DMS79 (cell line): ENCODE measurements around the gene RAD17.
"Not testable (repeated sequence)": the region's sequence is repeated elsewhere in the genome, so short reads cannot be mapped to it uniquely, and the experiment has no call there.

Experiments used
- DNase-seq: peaks from one replicate; lab custom pipeline; 2025; lab: John Stamatoyannopoulos, UW

The RAD17 gene

GRCh38 chr5:69378376-69378775 is 8.8 kb downstream of the RAD17 start:
- no peak for DNase-seq

GRCh38 chr5:69404659-69405330 is 35.2 kb downstream of the RAD17 start:
- no peak for DNase-seq

DNA sequence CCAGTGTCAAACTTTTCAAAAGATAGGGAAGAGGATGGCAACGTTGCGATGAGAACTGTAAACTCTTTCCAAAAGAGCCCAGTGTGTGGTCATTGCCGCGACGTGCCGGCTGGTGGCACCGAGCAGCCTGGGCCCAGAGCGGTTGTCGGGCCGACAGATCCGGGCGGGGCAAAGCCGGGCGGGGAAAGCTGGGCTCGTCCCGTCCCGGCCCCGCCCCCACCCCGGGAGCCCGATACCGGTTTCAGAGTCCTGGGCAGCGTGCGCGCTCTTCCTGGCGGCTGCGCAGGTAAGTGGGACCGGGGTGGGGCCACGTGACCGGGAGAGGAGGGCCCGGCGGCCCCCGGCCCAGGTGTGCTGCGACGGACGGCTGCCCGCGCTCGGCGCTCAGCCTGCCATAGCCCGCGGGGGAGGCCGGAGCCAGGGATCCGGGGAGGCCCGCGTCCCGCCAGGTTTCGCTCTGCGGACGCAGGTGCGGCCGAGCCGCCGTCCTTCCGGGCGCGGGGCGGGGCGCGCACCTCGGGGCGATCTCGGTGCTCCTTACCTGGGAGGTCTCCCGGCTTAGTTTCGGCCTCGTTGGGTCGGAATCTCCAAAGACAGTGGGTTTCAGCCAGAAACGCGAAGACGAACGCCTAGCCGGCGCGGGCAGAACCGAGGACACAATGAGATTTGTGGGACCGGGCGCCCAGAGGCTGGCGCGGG is 45.4 kb downstream of the RAD17 start, which contains the start of gene MARVELD2:
MARVELD2 (plus strand) TSS at position 232 of the 699 bp plus-strand sequence. CDS start 4,270 bp downstream, outside the sequence.
- DNase-seq: peak; percentile 73

DNA sequence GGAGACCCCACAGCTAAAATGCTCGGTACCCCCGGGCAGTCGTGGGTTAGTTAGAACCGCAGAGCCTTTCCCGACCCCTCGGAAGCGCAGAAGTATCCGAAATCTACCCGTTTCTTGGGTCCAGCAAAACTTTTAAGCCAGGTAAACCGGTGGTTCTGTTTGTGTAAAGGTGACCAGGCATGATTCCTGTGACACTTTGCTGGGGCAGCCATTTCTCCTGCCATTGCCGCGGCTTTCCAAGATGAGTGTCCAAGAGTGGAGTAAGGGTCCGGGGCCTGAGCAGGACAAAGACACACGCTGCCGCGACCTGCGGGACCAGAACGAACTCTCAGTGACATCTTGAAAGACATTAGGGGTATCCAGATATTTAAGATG is 46.0 kb downstream of the RAD17 start:
- DNase-seq: peak; percentile 1

DNA sequence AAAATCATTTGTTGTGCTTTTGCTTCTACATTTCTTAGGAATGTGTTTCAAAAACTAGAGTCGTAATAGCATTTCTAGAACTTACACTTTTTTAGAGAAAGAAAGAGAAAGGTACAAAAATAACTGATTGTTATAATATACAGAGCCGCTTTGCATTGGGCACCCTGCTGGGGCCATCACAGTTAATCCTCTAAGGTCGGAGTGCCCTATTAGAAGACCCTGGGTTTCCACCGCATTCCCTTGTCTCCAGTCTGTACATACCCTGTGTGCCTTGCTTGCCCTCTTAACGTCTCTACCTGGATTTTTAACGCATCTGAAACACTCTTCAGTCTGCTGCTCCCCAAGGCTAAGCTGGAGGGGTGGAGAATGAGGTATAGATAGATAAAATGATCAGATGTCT is 46.6 kb downstream of the RAD17 start:
- no peak for DNase-seq

DNA sequence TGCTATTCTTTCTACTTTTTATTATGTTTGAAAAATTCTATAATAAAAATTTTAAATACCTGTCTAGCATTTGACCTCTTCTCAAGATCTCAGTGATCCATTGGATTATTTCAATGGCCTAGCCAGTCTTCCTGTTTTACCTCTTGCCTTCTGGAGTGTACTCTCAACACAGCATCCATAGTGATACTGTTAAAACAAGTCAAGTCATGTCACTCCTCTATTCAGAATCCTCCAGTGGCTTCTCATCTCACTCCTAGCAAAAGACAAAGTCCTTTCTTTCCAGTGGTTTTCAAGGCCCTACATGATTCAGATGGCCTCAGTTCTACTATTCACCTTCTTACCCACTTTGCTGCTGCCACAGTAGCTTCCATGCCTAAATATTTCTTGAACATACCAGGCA is 47.1 kb downstream of the RAD17 start:
- no peak for DNase-seq

DNA sequence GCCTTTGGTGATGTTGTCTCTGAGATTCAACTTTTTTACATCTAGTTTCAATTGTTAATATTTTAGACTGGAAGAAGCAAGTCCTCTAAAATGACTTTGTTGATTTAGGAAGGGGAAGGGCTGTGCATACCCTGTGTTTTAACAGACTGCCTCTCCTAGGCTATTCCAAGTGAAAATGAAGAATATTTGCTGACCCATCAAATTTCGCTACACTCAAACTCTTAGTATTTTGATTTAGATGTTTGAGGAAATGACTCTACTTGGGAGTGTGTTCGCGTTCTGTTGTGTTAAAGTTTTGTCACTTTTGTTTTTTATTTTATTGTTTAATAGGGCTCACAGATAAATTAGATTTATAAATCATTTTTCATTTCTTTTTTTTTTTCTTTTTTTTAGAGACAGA is 48.9 kb downstream of the RAD17 start:
- DNase-seq: no peak

- no peak for DNase-seq
These were observed 62.0 kb downstream of the RAD17 start for GRCh38 chr5:69431424-69432303.

DNA sequence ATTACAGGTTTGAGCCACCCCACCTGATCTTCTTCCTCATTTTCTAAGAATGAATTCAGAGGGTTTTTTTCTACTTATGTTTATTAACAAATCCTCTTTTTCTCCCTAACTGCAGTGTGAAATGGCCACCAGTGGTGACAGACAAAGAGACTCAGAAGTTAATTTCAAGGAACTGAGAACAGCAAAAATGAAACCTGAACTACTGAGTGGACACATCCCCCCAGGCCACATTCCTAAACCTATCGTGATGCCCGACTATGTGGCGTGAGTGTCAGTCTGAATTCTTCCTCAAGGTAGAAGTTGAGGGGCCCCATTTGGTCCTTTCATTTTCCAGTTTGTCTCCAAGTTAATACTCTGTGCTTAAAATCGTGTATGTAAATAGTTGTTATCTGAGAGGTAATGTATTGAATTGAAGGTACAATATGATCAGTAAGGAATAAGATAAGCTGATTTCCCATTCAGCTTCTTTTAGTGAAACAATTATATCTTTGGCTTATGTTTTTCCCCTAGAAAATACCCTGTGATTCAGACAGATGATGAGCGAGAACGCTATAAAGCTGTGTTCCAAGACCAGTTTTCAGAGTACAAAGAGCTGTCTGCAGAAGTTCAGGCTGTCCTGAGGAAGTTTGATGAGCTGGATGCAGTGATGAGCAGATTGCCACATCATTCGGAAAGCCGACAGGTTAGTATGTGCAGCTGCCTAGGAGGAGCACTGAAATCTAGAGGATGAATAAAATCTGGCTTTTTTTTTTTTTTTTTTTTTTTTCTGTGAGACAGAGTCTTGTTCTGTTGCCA is 63.0 kb downstream of the RAD17 start:
- DNase-seq: no peak

GRCh38 chr5:69435276-69435884 is 65.8 kb downstream of the RAD17 start:
- DNase-seq: not testable (repeated sequence)

- no peak for DNase-seq
These were observed 74.6 kb downstream of the RAD17 start for GRCh38 chr5:69444127-69444754.

DNA sequence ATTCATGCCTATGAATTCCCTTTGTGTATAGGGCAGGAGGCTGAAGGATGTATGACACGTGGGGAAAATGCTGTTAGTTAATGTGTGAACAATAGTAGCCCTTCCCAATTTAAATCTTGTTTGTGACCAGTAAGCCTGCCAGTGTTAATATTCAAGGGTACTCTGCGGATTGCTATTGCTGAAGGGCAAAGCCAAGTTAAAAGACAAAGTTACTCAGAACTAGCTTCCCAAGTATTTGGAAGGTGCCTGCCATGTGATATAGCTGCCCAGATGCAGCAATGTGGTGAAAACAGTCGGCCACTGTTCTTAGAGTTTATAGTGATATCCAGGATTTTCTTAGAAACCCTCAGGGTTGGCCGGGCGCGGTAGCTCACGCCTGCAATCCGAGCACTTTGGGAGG is 79.9 kb downstream of the RAD17 start:
- DNase-seq: no peak

GRCh38 chr5:69450116-69450515 is 80.5 kb downstream of the RAD17 start:
- DNase-seq: no peak

DNA sequence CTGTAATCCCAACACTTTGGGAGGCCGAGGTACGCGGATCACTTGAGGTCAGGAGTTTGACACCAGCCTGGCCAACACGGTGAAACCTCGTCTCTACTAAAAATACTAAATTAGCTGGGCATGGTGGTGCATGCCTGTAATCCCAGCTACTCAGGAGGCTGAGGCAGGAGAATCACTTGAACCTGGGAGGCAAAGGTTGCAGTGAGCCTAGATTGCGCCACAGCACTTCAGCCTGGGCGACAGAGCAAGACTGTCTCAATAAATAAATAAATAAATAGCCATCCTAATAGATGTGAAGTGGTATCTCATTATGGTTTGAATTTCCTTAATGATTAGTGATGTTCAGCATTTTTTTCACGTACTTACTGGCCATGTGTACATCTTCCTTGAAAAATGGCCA is 80.9 kb downstream of the RAD17 start:
- DNase-seq: not testable (repeated sequence)

DNA sequence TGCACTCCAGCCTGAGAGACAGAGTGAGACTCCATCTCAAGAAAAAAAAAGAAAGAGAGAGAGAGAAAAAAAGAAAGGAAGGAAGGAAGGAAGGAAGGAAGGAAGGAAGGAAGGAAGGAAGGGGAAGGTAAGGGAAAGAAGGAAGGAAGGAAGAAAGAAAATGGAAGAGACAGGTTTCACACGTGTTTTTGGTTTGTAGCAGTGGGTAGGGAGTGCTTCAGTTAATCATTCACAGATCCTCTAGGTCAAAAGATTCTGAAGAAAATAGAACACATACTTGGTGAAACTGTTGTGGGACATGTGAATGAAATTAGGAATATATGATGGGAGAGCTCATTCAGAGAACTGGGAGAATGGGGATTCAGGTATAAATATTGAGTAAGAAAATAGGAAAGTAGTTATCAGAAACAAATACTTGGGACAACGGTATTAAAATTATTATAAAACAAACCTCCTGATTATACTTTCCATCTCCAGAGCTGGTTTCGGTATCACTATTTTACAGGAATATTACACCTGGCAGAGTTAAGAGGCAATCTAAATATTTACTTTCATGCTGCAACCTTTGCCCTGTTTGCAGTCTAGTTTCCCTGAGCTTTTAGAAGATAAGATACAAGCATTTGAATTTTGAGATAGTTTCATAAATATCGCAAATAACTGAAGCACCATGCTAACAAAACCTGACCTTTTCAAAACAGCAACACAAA is 82.5 kb downstream of the RAD17 start:
- no peak for DNase-seq

GRCh38 chr5:69453487-69453886 is 83.9 kb downstream of the RAD17 start:
- not testable (repeated sequence) for DNase-seq

DNA sequence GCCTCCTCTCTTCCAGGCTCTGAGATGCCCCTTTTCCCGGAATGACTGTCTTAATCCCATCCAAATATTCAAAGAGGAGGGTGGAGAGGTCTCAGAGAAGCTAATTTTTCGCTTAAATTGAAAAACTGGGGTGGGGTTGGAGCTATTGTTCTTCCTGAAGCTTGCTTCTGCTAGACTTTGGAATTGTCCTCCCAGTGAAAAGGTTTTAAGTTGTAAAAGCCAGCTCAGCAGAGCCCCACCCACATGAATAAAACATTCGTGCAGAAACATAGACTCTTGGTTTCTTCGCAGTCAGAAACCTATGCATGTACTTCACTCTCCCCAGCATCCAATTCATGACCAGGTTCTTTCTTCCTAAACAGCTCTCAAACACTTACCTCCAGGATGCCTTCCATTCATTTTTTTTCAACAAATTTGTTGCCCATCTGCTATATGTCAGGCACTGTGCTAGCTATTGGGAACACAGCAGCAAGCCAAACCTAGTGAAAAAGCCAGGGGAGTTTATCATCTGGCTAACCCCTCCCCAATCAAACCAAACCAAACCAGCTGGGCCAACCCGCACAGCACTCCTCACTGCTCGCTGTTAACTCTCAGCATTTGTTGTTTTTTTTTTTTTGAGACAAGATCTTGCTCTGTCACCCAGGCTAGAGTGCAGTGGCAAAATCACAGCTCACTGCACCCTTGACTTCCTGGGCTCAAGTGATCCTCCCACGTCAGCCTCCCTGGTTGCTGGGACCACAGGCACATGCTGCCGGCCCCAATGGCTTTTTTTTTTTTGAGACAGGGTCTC is 85.0 kb downstream of the RAD17 start:
- no peak for DNase-seq

- not testable (repeated sequence) for DNase-seq
These were observed 85.9 kb downstream of the RAD17 start for GRCh38 chr5:69455428-69455988.

GRCh38 chr5:69462170-69462569 is 92.6 kb downstream of the RAD17 start:
- no peak for DNase-seq
